Retinal pigment epithelial cell (primary cell): ENCODE measurements around the gene PCSK5.

Source experiments
- DNase-seq: peaks from one replicate; pipeline ENCODE4 v3.0.0-alpha.2; 2010; ENCODE audit warnings: low read depth
- H3K4me3 ChIP-seq: 2 replicates; pipeline ENCODE4 v1.5.1; 2011; ENCODE audit warnings: mild to moderate bottlenecking, low read length, control low read depth, moderate library complexity
- TF ChIP-seq, protein P1 (sequence below): conservative IDR thresholded peaks from 2 replicates; pipeline ENCODE4 v1.5.1; 2011; ENCODE audit warnings: low read depth, low read length, control low read depth, inconsistent platforms

PCSK5 gene

DNA sequence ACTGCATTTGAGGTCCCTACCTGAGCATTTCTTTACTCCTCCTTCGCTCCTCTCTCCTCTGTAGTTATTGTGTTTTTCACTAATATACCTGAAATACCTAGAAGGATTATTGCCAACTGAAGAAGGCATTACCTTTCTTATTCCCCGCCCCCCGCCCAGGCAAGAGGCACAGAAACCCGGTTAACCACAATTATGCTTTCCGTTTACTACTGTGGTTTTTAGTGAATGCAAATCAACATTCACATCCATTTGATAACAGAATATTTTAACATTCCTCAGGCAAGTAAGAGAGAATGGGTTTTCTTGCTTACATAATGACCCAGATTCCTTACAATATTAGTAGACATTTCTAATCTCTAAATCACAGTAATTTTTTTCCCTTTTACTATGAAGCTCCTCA is 136.9 kb downstream of the PCSK5 start:
- TF ChIP-seq, protein P1, sequence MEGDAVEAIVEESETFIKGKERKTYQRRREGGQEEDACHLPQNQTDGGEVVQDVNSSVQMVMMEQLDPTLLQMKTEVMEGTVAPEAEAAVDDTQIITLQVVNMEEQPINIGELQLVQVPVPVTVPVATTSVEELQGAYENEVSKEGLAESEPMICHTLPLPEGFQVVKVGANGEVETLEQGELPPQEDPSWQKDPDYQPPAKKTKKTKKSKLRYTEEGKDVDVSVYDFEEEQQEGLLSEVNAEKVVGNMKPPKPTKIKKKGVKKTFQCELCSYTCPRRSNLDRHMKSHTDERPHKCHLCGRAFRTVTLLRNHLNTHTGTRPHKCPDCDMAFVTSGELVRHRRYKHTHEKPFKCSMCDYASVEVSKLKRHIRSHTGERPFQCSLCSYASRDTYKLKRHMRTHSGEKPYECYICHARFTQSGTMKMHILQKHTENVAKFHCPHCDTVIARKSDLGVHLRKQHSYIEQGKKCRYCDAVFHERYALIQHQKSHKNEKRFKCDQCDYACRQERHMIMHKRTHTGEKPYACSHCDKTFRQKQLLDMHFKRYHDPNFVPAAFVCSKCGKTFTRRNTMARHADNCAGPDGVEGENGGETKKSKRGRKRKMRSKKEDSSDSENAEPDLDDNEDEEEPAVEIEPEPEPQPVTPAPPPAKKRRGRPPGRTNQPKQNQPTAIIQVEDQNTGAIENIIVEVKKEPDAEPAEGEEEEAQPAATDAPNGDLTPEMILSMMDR: no peak
- DNase-seq: no peak
- H3K4me3 ChIP-seq: no peak overlapping the region

GRCh38 chr9:76027861-76028260 is 137.4 kb downstream of the PCSK5 start:
- DNase-seq: no peak

GRCh38 chr9:76032038-76032796 is 141.7 kb downstream of the PCSK5 start:
- TF ChIP-seq, protein P1: no peak
- no peak for DNase-seq
- no peak overlapping the region for H3K4me3 ChIP-seq

More at GRCh38 chr9:76027861-76028260, 137.4 kb downstream of the PCSK5 start:
- no peak overlapping the region for H3K4me3 ChIP-seq
- TF ChIP-seq, protein P1: no peak

DNA sequence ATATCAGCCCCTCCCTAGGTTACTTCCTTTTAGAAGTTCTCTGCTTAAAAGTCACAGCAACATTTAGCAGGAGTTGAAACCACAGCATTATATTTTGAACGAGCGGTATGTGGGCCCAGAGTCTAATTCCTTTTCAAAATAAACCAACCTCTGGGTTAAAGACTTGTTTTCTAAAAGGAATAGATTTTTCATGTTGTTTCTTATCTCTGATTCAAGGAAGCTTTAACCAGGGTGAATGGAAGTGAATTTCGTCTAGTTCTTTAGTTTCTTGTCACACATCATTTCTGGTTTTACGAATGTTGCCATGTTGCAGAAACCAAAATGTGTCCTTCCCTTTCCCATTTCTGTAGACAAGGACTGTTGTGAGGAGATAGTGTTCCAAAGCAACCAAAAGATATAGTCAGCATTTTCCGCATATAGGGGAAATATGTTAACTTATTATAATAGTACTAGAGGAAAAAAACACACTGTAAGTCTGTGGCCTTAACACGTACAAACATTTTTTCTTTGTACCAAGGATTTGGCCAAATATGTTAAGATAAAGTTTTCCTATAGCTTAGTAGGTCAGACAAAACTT is 142.4 kb downstream of the PCSK5 start:
- TF ChIP-seq, protein P1: no peak
- DNase-seq: no peak
- no peak overlapping the region for H3K4me3 ChIP-seq

GRCh38 chr9:76034049-76034448 is 143.6 kb downstream of the PCSK5 start:
- no peak for DNase-seq
- TF ChIP-seq, protein P1: no peak
- no peak overlapping the region for H3K4me3 ChIP-seq

DNA sequence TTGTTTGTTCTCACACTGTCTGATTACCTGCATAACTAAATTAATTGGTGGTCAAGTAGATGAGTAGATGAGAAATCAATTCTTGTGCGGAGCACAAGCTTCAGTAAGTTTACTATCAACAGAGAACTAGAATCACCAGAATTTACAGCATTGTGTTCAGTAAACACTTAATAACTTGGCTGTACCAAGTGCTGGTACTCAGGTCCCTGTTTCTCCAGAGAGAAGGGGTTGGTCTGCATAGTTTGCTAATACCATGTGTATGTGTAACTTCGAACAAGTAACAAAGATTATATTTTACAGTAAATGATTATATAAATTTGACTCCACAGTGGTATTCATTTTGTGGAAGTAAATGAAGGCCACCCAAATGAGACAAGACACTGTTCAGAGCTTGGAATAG is 146.3 kb downstream of the PCSK5 start:
- H3K4me3 ChIP-seq: no peak overlapping the region
- TF ChIP-seq, protein P1: no peak
- no peak for DNase-seq

DNA sequence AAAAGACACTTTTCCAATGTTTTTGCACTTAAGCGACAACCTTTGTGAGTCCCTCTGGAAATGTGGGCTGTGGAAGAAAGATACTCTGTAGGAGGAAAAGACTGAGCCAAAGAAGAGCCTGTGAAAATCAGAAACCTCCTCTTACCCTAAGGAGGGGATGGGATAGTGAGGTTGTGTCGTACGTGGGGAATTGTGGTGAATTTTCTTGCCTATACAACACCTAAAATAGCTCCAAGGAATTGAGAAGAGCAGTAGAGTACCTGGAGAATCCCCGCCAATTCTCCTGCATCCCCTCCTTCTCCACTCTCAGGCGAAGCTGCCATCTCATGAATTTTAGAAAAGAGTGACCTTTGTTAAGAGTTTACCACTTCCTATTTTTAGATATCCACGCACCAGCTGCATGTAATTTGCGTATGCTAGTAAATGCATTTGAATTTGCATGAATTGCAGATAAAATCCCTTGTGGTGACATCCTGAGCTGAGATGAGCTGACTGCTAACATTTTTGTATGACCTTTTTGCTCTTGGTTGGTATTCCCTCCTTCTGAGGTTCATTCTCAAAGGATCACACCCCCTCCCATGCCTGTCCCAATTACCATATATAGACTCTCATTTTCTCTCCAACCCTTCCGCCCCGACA is 147.2 kb downstream of the PCSK5 start:
- TF ChIP-seq, protein P1: no peak
- DNase-seq: no peak
- no peak overlapping the region for H3K4me3 ChIP-seq
